ENCODE results near the gene SLC2A6.

The SLC2A6 gene

GRCh38 chr9:133499892-133500270, 21.0 kb upstream of the SLC2A6 start:
- Histone ChIP-seq H3K79me2 (ENCODE audit: low read length) (no peaks in the 10 kb centered on the region), H3K9me2 (replicated peaks; ENCODE audit: insufficient read depth, low read length) (no peaks in the 10 kb centered on the region), H3K9me3 (replicated peaks; ENCODE audit: insufficient read depth, low read length) (no peaks in the 10 kb centered on the region), H3K27ac (ENCODE audit: low read length) (no peak overlapping the region), H3K27me3 (replicated peaks; ENCODE audit: insufficient read depth, low read length) (peaks cover 95% of the 10 kb centered on the region), H3K36me3 (replicated peaks; ENCODE audit: insufficient read depth, low read length) (no peaks in the 10 kb centered on the region), H4K20me1 (ENCODE audit: insufficient read depth, low read length) (no peaks in the 10 kb centered on the region), H3K4me2 (ENCODE audit: low read depth, low read length) (no peak overlapping the region), H3K4me3 (ENCODE audit: low read length) (no peak overlapping the region), H2AFZ (ENCODE audit: low read length) (no peak overlapping the region), H3F3A (ENCODE audit: insufficient read depth, low read length) (no peaks in the 10 kb centered on the region), H3K9ac (ENCODE audit: low read length) (no peak overlapping the region), H3K4me1 (ENCODE audit: low read length) (no peaks in the 10 kb centered on the region)
- no peak for DNase-seq
- TF ChIP-seq EZH2phosphoT487 (IDR thresholded peaks at IDR 0.05; ENCODE audit: low read length) (no peak), CTCF (IDR thresholded peaks at IDR 0.05; ENCODE audit: low read length) (no peak), EZH2 (optimal IDR thresholded peaks at IDR 0.05; ENCODE audit: low read depth, low read length) (no peak)

- Histone ChIP-seq H3K9me2 (replicated peaks; ENCODE audit: insufficient read depth, low read length) (no peaks in the 10 kb centered on the region), H3K4me2 (ENCODE audit: low read depth, low read length) (no peak overlapping the region), H3K4me3 (ENCODE audit: low read length) (no peak overlapping the region), H2AFZ (ENCODE audit: low read length) (no peak overlapping the region), H3K9ac (ENCODE audit: low read length) (no peak overlapping the region), H4K20me1 (ENCODE audit: insufficient read depth, low read length) (no peaks in the 10 kb centered on the region), H3K36me3 (replicated peaks; ENCODE audit: insufficient read depth, low read length) (no peaks in the 10 kb centered on the region), H3K9me3 (replicated peaks; ENCODE audit: insufficient read depth, low read length) (no peaks in the 10 kb centered on the region), H3K27ac (ENCODE audit: low read length) (no peak overlapping the region), H3K79me2 (ENCODE audit: low read length) (no peaks in the 10 kb centered on the region), H3K27me3 (replicated peaks; ENCODE audit: insufficient read depth, low read length) (peaks cover 97% of the 10 kb centered on the region), H3K4me1 (ENCODE audit: low read length) (no peaks in the 10 kb centered on the region), H3F3A (ENCODE audit: insufficient read depth, low read length) (no peaks in the 10 kb centered on the region)
- no peak for TF ChIP-seq EZH2phosphoT487 (IDR thresholded peaks at IDR 0.05; ENCODE audit: low read length)
- TF ChIP-seq CTCF (IDR thresholded peaks at IDR 0.05; ENCODE audit: low read length) = no peak
- no peak for TF ChIP-seq EZH2 (optimal IDR thresholded peaks at IDR 0.05; ENCODE audit: low read depth, low read length)
- DNase-seq = no peak
Measured at GRCh38 chr9:133499132-133499891, 20.4 kb upstream of the SLC2A6 start.

GRCh38 chr9:133496861-133497842, 18.3 kb upstream of the SLC2A6 start:
- Histone ChIP-seq H3K36me3 (replicated peaks; ENCODE audit: insufficient read depth, low read length) (no peaks in the 10 kb centered on the region), H3K79me2 (ENCODE audit: low read length) (no peaks in the 10 kb centered on the region), H3F3A (ENCODE audit: insufficient read depth, low read length) (no peaks in the 10 kb centered on the region), H3K27me3 (replicated peaks; ENCODE audit: insufficient read depth, low read length) (peaks cover 97% of the 10 kb centered on the region), H3K9ac (ENCODE audit: low read length) (no peak overlapping the region), H3K4me1 (ENCODE audit: low read length) (no peaks in the 10 kb centered on the region), H3K9me3 (replicated peaks; ENCODE audit: insufficient read depth, low read length) (no peaks in the 10 kb centered on the region), H3K27ac (ENCODE audit: low read length) (no peak overlapping the region), H4K20me1 (ENCODE audit: insufficient read depth, low read length) (no peaks in the 10 kb centered on the region), H3K4me2 (ENCODE audit: low read depth, low read length) (no peak overlapping the region), H3K4me3 (ENCODE audit: low read length) (no peak overlapping the region), H3K9me2 (replicated peaks; ENCODE audit: insufficient read depth, low read length) (no peaks in the 10 kb centered on the region), H2AFZ (ENCODE audit: low read length) (no peak overlapping the region)
- DNase-seq = no peak
- TF ChIP-seq EZH2 (optimal IDR thresholded peaks at IDR 0.05; ENCODE audit: low read depth, low read length) (no peak), CTCF (IDR thresholded peaks at IDR 0.05; ENCODE audit: low read length) (no peak), EZH2phosphoT487 (IDR thresholded peaks at IDR 0.05; ENCODE audit: low read length) (no peak)

Measured in MM.1S (cell line).